Renal cortex interstitium (tissue), 11 donors: Measurements from ENCODE around the gene SAMD4A. TPM values are rescaled to one million over a fixed set of nuclear protein-coding genes. Genes with fewer than 3 reads are reported as not detected.

Source experiments
- DNase-seq, 11 donors: peaks; one replicate each; pipeline ENCODE4 v3.0.0-alpha.2; 2013; ENCODE audit warnings: low read depth in 9 of 11, low spot score in 4 of 11; ENCODE audit errors: extremely low read depth in 1 of 11
- polyA plus RNA-seq, 3 donors: library from polyadenylated mRNA; unstranded; fragments of 120-200 nt; gene quantifications; one replicate each; pipeline ENCODE4 v1.2.1, GENCODE V29; 2013; ENCODE audit not compliant: insufficient read length in 3 of 3

The SAMD4A gene
- polyA plus RNA-seq, 3 donors: 8.6 to 14.4 (median 10.1) TPM

- no peak for DNase-seq
These were observed 103.0 kb downstream of the SAMD4A start for GRCh38 chr14:54669721-54670561.

GRCh38 chr14:54671537-54671936, 104.6 kb downstream of the SAMD4A start:
- no peak for DNase-seq

- DNase-seq: no peak
These were observed 105.3 kb downstream of the SAMD4A start for GRCh38 chr14:54672181-54672580.

- DNase-seq: no peak
These were observed 105.8 kb downstream of the SAMD4A start for GRCh38 chr14:54672688-54673087.

DNA sequence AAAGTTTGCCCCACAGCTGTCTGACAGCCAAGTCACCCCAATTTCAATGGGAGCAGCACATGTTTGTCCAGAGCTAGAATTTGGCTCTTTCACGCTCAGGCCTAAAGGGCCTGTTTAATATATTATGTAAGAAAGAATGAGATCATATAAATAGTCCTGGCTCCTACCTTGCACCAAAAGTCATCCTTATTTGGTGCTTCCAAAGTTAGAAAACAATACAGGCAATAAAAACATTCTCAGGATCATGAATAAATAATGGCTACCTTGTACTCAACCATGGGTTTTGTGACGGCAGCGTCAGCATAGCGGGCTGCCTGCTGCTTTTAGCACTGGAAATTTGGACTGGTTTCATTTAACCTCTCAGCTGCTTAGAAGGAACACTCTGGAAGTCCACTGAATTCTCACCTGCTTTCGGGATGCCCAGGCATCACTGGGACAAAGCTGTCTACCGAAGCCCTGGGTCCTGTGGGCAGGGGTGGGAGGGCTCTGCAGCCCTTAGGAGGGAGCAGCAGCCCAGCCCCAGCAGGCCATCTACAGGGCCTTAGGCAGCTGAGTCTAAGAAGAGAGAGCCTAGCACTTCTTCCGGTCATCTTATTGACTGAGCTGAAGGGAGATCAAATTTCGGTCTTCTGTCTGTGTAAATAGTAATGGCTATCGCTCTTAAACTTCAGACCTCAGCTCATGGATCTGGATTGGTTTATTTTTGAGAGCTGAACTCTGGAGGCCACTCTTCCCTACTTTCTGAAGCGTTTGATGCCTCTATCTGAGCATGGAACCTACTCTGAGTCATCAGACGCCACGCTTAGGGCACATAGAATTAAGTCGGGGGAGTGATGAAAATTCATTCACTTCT, 106.5 kb downstream of the SAMD4A start:
- DNase-seq: no peak

- no peak for DNase-seq
These were observed 107.3 kb downstream of the SAMD4A start for GRCh38 chr14:54674046-54674741.

- no peak for DNase-seq
These were observed 108.6 kb downstream of the SAMD4A start for GRCh38 chr14:54675236-54676128.

GRCh38 chr14:54676812-54677708, 110.1 kb downstream of the SAMD4A start:
- DNase-seq: no peak

DNA sequence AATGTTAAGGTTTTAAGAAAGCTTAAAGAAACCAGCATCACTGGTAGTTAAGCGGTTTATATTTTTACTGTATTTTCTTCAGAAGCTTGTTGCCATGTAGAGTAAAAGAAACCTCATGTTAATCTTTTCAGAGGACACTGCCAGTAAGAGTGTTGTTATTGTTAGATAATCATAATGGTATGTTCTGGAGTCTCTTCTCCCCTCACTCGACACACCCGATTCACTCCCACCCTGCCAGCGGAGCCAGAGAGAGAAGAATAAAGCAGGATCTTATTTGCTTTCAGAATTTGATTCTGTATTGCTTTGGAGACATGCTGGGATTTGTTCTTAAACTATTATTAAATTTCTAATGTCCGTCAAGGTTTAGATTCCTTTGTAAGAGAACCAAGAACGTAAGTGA, 113.7 kb downstream of the SAMD4A start:
- no peak for DNase-seq

GRCh38 chr14:54681811-54682261, 114.9 kb downstream of the SAMD4A start:
- no peak for DNase-seq

- DNase-seq: no peak
These were observed 115.7 kb downstream of the SAMD4A start for GRCh38 chr14:54682578-54682977.

DNA sequence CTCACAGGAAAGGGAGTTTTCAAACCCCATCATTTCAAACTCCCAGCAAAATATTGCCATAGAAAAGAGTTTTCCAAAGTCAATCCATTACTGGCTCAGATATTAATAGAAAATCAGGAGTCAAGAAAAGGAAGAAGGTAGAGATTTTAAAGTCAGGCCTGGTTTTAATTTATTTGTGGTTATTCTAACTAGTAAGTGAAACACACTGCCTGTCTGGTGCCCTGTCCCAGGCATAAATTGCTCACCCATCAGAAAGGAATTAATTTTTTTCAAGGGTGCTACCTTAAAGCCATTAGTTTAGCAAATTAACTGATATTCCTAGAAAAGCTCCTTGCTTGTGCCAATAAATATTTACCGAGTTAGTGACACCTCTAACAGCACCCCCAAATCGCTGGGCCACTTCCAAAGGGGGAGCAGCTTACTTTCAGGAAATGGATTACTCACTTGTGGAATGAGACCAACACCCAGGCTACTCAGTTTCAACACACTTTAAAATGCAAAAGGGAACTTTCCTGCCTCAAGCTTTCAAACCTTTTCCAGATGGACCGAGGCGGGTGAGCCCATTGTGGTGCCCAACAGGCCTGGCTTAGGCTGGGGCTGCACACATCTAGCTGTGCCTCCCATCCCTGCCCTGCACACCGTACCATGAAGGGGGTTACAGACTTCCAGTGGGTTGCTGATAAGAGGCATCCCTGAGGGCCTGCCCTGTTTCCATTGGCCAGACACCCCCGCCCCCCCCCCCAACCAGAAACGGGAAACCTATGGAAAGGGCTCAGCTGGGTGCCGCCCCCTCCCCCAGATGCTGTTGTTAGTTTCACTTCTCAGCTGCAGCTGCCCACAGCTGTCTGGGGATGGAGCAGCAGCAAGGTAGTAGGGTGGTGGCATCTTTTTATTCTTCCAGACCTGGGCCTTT, 117.2 kb downstream of the SAMD4A start:
- DNase-seq: no peak

GRCh38 chr14:54685286-54685845, 118.4 kb downstream of the SAMD4A start:
- DNase-seq: no peak

DNA sequence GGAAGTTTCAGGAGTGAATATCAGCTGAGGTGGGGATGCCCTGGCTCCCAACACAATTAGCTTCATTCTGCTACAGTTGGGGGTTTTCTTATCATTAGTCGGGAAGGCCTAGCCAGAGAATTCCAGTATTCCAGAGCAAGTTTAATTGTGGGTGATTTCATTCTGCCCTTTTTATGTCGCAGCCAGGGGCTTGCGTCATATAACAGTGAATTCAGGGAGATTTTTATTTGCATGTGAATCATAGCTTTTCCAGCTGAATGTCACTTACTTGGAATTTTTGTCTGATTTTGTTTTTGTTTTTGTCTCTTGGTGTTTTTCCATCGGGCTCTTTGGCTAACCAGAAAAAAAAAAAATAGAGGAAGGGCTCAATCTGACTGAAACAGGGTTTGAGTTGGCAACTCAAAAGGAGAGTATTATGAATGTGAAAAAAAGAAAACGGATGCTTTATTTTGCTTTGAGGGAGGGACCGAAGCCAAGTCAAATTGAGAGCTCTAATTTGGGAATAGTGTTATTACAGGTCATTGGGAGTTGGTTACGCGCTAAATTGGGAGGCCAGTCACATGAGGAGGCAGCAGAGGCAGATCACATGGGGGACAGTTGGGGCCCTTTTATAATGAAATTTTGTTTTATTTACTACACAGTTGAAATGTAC, 119.4 kb downstream of the SAMD4A start:
- DNase-seq: peak in 2 of 11 donors; percentile 17 to 33

GRCh38 chr14:54686871-54687749, 120.2 kb downstream of the SAMD4A start:
- DNase-seq: no peak
